ENCODE data around the gene UBALD2.

DNA sequence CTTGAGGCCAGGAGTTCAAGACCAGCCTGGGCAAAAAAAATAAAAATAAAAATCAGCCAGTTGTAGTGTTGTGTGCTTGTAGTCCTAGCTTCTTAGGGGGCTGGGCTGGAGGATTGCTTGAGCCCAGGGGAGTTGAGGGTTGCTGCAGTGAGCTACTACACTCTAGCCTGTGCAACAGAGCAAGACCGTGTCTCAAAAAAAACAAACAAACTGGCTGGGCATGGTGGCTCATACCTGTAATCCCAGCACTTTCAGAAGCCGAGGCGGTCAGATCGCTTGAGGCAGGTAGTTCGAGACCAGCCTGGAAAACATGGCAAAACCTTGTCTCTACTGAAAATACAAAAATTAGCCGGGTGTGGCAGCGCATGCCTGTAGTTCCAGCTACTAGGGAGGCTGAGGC, 4.9 kb upstream of the UBALD2 start:
- TF ChIP-seq EZH2 (IDR thresholded peaks at IDR 0.05): no peak
- no peak for TF ChIP-seq FOXP2 (optimal IDR thresholded peaks at IDR 0.05; ENCODE audit: control extremely low read depth, extremely low read length, insufficient read depth)
